ENCODE results near the gene SYTL2.

DNA sequence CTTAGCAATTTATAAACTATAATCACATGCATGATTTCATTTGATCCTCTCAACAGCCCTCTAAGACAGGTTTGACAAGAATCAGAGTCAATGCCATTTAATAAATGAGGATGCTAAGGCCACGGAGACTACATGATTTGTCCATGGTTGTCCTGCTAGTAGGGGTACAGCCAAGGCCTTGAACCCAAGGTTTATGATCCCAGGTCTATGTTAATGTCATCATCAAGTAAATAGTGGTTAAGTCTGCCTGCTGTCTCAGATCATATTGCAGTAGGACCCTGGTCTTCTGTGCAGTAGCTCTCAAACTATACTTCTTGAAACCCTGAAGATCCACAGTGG is 17.7 kb upstream of the SYTL2 start:
- TF ChIP-seq, protein P1, sequence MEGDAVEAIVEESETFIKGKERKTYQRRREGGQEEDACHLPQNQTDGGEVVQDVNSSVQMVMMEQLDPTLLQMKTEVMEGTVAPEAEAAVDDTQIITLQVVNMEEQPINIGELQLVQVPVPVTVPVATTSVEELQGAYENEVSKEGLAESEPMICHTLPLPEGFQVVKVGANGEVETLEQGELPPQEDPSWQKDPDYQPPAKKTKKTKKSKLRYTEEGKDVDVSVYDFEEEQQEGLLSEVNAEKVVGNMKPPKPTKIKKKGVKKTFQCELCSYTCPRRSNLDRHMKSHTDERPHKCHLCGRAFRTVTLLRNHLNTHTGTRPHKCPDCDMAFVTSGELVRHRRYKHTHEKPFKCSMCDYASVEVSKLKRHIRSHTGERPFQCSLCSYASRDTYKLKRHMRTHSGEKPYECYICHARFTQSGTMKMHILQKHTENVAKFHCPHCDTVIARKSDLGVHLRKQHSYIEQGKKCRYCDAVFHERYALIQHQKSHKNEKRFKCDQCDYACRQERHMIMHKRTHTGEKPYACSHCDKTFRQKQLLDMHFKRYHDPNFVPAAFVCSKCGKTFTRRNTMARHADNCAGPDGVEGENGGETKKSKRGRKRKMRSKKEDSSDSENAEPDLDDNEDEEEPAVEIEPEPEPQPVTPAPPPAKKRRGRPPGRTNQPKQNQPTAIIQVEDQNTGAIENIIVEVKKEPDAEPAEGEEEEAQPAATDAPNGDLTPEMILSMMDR (conservative IDR thresholded peaks at IDR 0.05; ENCODE audit: low read depth, low read length) = no peak
- no peak for TF ChIP-seq EZH2 (IDR thresholded peaks at IDR 0.05; ENCODE audit: borderline replicate concordance, low read depth, low read length, poor library complexity, severe bottlenecking)
